Mucosa of stomach (tissue), 1 donor: ENCODE results near the gene SEMA5A.

Source experiments
- H3K27me3 ChIP-seq: one replicate; pipeline ENCODE4 v1.7.0; 2013; ENCODE audit warnings: mild to moderate bottlenecking, low read length; ENCODE audit not compliant: control insufficient read depth, insufficient read depth
- H3K36me3 ChIP-seq: one replicate; pipeline ENCODE4 v1.7.0; 2013; ENCODE audit warnings: low read length; ENCODE audit not compliant: control insufficient read depth, insufficient read depth
- H3K4me1 ChIP-seq: one replicate; pipeline ENCODE4 v1.7.0; 2013; ENCODE audit warnings: mild to moderate bottlenecking, low read length; ENCODE audit not compliant: control insufficient read depth, insufficient read depth
- H3K4me3 ChIP-seq: one replicate; pipeline ENCODE4 v1.7.0; 2013; ENCODE audit warnings: low read length
- H3K9ac ChIP-seq: one replicate; pipeline ENCODE4 v1.7.0; 2013; ENCODE audit warnings: mild to moderate bottlenecking, low read length, moderate library complexity
- H3K9me3 ChIP-seq: one replicate; pipeline ENCODE4 v1.7.0; 2013; ENCODE audit warnings: mild to moderate bottlenecking, low read length, moderate library complexity; ENCODE audit not compliant: control insufficient read depth
- donor health status: Pancreatic carcinoma.

SEMA5A gene

DNA sequence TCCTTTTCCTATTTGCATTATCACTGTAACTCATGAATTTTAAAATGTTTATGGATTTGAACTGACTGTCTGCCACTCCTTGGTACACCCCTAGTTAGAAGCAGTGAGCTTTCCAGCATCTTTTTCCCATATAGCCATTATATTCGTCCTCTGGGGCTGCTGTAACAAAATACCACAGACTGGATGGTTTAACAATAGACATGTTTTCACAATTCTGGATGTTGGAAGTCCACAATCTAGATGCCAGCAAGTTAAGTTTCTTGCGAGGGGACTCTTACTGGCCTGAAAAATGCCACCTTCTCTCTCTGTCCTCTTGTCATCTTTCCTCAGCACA, 530.0 kb downstream of the SEMA5A start:
- Histone ChIP-seq H3K27me3 (no peaks in the 10 kb centered on the region), H3K4me3 (no peak overlapping the region), H3K9ac (no peak overlapping the region), H3K4me1 (no peaks in the 10 kb centered on the region), H3K9me3 (no peaks in the 10 kb centered on the region), H3K36me3 (no peaks in the 10 kb centered on the region)

DNA sequence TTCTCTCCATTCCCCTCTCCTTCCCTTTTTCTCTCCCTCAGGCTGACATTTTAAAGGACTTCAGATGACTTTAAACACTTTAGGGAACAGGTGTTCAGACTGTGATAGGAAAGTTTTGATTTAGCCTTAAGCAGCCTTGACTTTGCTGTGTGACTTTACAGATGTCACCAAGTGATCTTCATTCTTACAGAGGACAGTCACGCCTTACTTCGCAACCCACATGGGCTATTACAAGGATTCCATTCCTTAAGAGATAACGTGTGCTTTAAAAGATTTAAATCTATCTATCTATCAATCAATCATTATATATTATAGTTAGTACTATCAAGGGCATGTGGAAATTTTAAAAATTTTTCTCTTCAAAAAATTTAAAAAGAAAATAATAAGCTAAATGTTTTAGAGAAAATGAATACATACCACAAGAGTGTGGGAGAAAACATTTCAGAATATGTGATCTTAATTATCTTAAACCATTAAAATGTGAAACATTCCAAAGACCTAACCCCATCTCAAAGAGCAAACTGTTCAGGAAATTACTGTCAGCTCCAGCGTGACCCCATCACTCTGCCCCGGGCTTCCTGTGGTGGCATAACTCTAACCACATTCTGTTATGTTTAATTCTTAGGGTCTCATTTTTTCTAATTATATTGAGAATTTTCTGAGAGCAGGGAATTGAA, 530.5 kb downstream of the SEMA5A start:
- no peak overlapping the region for H3K4me3 ChIP-seq
- no peak overlapping the region for H3K9ac ChIP-seq
- no peaks in the 10 kb centered on the region for H3K27me3 ChIP-seq
- H3K9me3 ChIP-seq, result no peaks in the 10 kb centered on the region
- H3K4me1 ChIP-seq, result no peaks in the 10 kb centered on the region
- no peaks in the 10 kb centered on the region for H3K36me3 ChIP-seq

GRCh38 chr5:9013147-9013546, 532.7 kb downstream of the SEMA5A start:
- no peaks in the 10 kb centered on the region for H3K36me3 ChIP-seq

DNA sequence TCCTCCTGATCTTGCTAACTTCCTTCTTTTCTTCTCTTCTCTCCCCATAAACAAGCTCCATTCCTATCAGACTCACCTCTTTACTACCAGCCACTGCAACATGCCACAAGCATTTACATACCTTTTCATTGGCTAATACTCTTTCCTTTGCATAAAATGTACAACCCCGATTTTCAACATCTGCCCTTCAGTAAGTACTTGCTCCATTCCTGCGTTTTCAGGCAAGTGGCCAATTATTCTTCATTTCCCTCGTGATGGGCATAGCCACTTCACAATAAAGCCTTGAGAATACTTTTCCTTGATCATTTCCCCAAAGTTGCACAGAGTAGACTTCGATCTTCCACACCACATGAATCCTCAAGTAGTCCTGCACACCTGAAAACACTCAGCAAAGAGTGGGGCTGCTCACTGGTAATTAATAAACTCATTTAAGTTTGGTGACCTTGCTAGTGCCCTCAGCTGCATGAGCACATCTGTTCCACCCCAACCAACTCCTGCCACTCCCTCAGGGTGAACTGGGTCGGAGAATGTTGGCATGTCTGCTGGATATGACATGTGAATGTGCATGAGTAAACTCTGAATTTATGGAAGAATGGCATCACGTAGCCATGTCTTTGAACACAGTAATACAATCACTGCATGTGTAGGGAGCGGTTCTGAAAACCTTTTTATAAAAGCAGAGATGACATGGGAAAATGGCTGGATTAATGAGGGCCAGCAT, 535.8 kb downstream of the SEMA5A start:
- Histone ChIP-seq H3K9me3 (no peaks in the 10 kb centered on the region), H3K9ac (no peak overlapping the region), H3K4me1 (no peaks in the 10 kb centered on the region), H3K4me3 (no peak overlapping the region), H3K27me3 (no peaks in the 10 kb centered on the region), H3K36me3 (no peaks in the 10 kb centered on the region)

More at GRCh38 chr5:9013147-9013546, 532.7 kb downstream of the SEMA5A start:
- H3K4me3 ChIP-seq, result no peak overlapping the region
- H3K4me1 ChIP-seq, result no peaks in the 10 kb centered on the region
- H3K9me3 ChIP-seq, result no peaks in the 10 kb centered on the region
- no peak overlapping the region for H3K9ac ChIP-seq
- H3K27me3 ChIP-seq, result no peaks in the 10 kb centered on the region

- no peaks in the 10 kb centered on the region for H3K9me3 ChIP-seq
- no peak overlapping the region for H3K4me3 ChIP-seq
- H3K27me3 ChIP-seq, result no peaks in the 10 kb centered on the region
- H3K9ac ChIP-seq, result no peak overlapping the region
- H3K36me3 ChIP-seq, result no peaks in the 10 kb centered on the region
- H3K4me1 ChIP-seq, result no peaks in the 10 kb centered on the region
Measured at GRCh38 chr5:8997542-8998070, 548.3 kb downstream of the SEMA5A start.

DNA sequence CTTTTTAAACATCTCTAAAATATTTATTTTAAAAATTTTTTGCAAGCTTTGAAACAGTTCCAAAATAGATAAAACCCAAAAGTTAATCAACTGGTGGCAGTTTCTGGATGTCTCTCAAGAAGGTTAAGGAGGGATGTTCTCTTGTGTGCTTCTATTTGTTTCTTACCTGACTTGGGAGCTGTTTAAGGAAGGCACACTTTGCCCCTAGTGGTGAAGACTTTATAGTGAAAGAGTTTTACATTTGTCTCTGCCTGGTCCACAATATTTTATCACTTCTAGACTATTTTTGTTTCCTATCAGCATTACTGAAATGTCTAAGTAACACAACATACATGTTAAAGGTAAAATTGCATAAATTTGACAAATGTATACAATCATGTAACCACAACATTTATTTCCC, 552.8 kb downstream of the SEMA5A start:
- no peaks in the 10 kb centered on the region for H3K9me3 ChIP-seq
- no peak overlapping the region for H3K4me3 ChIP-seq
- H3K27me3 ChIP-seq, result no peaks in the 10 kb centered on the region
- no peak overlapping the region for H3K9ac ChIP-seq
- no peaks in the 10 kb centered on the region for H3K36me3 ChIP-seq
- no peaks in the 10 kb centered on the region for H3K4me1 ChIP-seq
